OCI-LY3 (cell line): Measurements from ENCODE around the gene ACTR10.
"Not testable (repeated sequence)": the region's sequence is repeated elsewhere in the genome, so short reads cannot be mapped to it uniquely, and the experiment has no call there.

Experiments
- H2AFZ ChIP-seq: fragments of 200-600, 300-600 bp; shearing (Covaris generic); 2 replicates; pipeline ENCODE4 v1.6.0; 2014; ENCODE audit warnings: antibody characterized with exemption, low read depth, low read length
- H3K27ac ChIP-seq: fragments of 200-600, 300-600 bp; sonication (generic); 2 replicates; pipeline ENCODE4 v1.5.1; 2014; ENCODE audit warnings: mild to moderate bottlenecking, low read length, moderate library complexity, mixed read lengths
- H3K27me3 ChIP-seq: fragments of 200-600, 300-600 bp; sonication (generic); 2 replicates; pipeline ENCODE4 v1.6.1; 2014; ENCODE audit warnings: low read depth, low read length, mixed read lengths
- H3K36me3 ChIP-seq: fragments of 200-600, 300-600 bp; sonication (generic); replicated peaks from 2 replicates; pipeline ENCODE3; 2014; ENCODE audit warnings: low read depth, low read length, mixed read lengths
- H3K4me1 ChIP-seq: fragments of 300-600, 200-600 bp; sonication (generic); 2 replicates; pipeline ENCODE4 v1.6.1; 2014; ENCODE audit warnings: low read length, mixed read lengths
- H3K4me2 ChIP-seq: fragments of 200-600, 300-600 bp; sonication (generic); 2 replicates; pipeline ENCODE4 v1.6.1; 2014; ENCODE audit warnings: low read length, mixed read lengths
- H3K4me3 ChIP-seq: fragments of 300-600, 200-600 bp; sonication (generic); 2 replicates; pipeline ENCODE4 v1.5.1; 2014; ENCODE audit warnings: antibody characterized with exemption, mild to moderate bottlenecking, low read length, moderate library complexity
- H3K79me2 ChIP-seq: fragments of 300-600, 200-600 bp; shearing (Covaris generic); 2 replicates; pipeline ENCODE4 v1.6.1; 2014; ENCODE audit warnings: mild to moderate bottlenecking, low read length, mixed read lengths
- H3K9ac ChIP-seq: fragments of 300-600, 200-600 bp; shearing (Covaris generic); 2 replicates; pipeline ENCODE4 v1.6.0; 2014; ENCODE audit warnings: mild to moderate bottlenecking, low read length, moderate library complexity
- H3K9me3 ChIP-seq: fragments of 200-600, 300-600 bp; shearing (Covaris generic); 2 replicates; pipeline ENCODE4 v1.6.1; 2014; ENCODE audit warnings: low read length, mixed read lengths; ENCODE audit not compliant: insufficient read depth
- H4K20me1 ChIP-seq: fragments of 200-600, 300-600 bp; sonication (generic); 2 replicates; pipeline ENCODE4 v1.6.1; 2016; ENCODE audit warnings: low read length, mixed read lengths; ENCODE audit not compliant: insufficient read depth
- CTCF ChIP-seq: fragments of 200-600, 300-600 bp; sonication (generic); IDR thresholded peaks from 2 replicates; pipeline ENCODE4 v1.5.1; 2014; ENCODE audit warnings: antibody characterized with exemption, low read length, low read depth
- EZH2phosphoT487 ChIP-seq: fragments of 200-600 bp; shearing (Covaris generic); IDR thresholded peaks from 2 replicates; pipeline ENCODE4 v1.6.1; 2018; ENCODE audit warnings: antibody characterized with exemption, mixed run types, low read depth

Gene ACTR10

GRCh38 chr14:58258156-58258555 is 58.2 kb downstream of the ACTR10 start:
- no peak overlapping the region for H2AFZ ChIP-seq
- TF ChIP-seq CTCF (no peak), EZH2phosphoT487 (no peak)
- H3K4me3 ChIP-seq: no peak overlapping the region
- H3K9me3 ChIP-seq: no peaks in the 10 kb centered on the region
- no peaks in the 10 kb centered on the region for H3K4me1 ChIP-seq
- H3K27ac ChIP-seq: no peak overlapping the region
- H3K27me3 ChIP-seq: no peaks in the 10 kb centered on the region
- H3K36me3 ChIP-seq: peaks cover 49% of the 10 kb centered on the region
- H4K20me1 ChIP-seq: peaks cover 12% of the 10 kb centered on the region; the same call in 1 of the 2 replicates
- no peak overlapping the region for H3K9ac ChIP-seq
- peaks cover 84% of the 10 kb centered on the region for H3K79me2 ChIP-seq
- no peak overlapping the region for H3K4me2 ChIP-seq

GRCh38 chr14:58262005-58262404 is 62.1 kb downstream of the ACTR10 start:
- not testable (repeated sequence) for H2AFZ ChIP-seq, H3K27me3 ChIP-seq, H3K9me3 ChIP-seq, H3K4me2 ChIP-seq, H3K9ac ChIP-seq, H3K4me3 ChIP-seq, H3K27ac ChIP-seq, H3K4me1 ChIP-seq
- Histone ChIP-seq H3K36me3 (peaks cover 72% of the 10 kb centered on the region), H4K20me1 (peaks cover 12% of the 10 kb centered on the region; the same call in 1 of the 2 replicates), H3K79me2 (peaks cover 70% of the 10 kb centered on the region)

GRCh38 chr14:58265401-58265800 is 65.5 kb downstream of the ACTR10 start:
- no peak overlapping the region for H3K4me3 ChIP-seq
- H3K27ac ChIP-seq: no peak overlapping the region
- peaks cover 75% of the 10 kb centered on the region for H3K36me3 ChIP-seq
- no peaks in the 10 kb centered on the region for H3K27me3 ChIP-seq
- no peak overlapping the region for H3K4me2 ChIP-seq
- H2AFZ ChIP-seq: no peak overlapping the region
- peaks cover 58% of the 10 kb centered on the region for H3K79me2 ChIP-seq
- no peak overlapping the region for H3K9ac ChIP-seq
- H3K4me1 ChIP-seq: no peaks in the 10 kb centered on the region
- no peaks in the 10 kb centered on the region for H3K9me3 ChIP-seq
- 0 out of 2 replicates have a peak, but pooled peaks cover 5% of the 10 kb centered on the region for H4K20me1 ChIP-seq
- TF ChIP-seq EZH2phosphoT487 (no peak), CTCF (no peak)

- Histone ChIP-seq H3K4me1 (no peaks in the 10 kb centered on the region), H3K27ac (no peak overlapping the region), H3K79me2 (peaks cover 66% of the 10 kb centered on the region), H3K9ac (no peak overlapping the region), H4K20me1 (peaks cover 6% of the 10 kb centered on the region; the same call in 1 of the 2 replicates), H3K4me3 (no peak overlapping the region), H3K36me3 (peaks cover 67% of the 10 kb centered on the region), H3K27me3 (no peaks in the 10 kb centered on the region), H3K4me2 (no peak overlapping the region), H2AFZ (no peak overlapping the region), H3K9me3 (no peaks in the 10 kb centered on the region)
- no peak for TF ChIP-seq EZH2phosphoT487
- no peak for TF ChIP-seq CTCF
Observed at GRCh38 chr14:58270628-58271027, 70.7 kb downstream of the ACTR10 start.
